ENCODE data around the gene LPIN1. TPM values are rescaled to one million over a fixed set of nuclear protein-coding genes. Genes with fewer than 3 reads are reported as not detected.

LPIN1 gene
- total RNA-seq, 1 experiment from 2014 or later, result 38.5 TPM

DNA sequence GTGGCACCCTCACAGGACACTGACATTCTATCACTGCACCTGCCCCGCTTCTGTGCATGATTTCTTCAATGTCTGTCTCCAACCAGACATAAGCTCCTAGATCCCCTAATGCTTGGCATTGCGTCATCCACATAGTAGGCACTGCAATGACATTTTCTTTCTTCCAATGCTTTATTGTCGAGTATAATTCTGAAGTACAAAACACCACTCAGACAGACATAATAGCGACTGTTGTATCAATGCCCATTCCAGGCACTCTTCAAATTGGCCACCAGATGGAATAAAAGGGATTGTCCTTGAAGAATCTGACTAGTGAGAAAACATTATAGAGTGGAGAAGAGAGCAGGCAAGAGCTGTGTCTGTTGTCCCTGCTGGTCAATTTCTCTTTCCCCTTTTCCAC, 89.0 kb downstream of the LPIN1 start:
- Histone ChIP-seq H3K27ac (ENCODE audit: low read depth, low read length, poor library complexity, severe bottlenecking) (no peak overlapping the region), H3K9me3 (ENCODE audit: low read depth, low read length, poor library complexity, severe bottlenecking) (peaks cover 6% of the 10 kb centered on the region), H3K4me1 (ENCODE audit: insufficient read depth, low read length, poor library complexity, severe bottlenecking) (peaks cover 34% of the 10 kb centered on the region), H3K27me3 (replicated peaks; ENCODE audit: insufficient read depth, low read depth, low read length, poor library complexity) (no peaks in the 10 kb centered on the region), H3K4me3 (ENCODE audit: low read depth, low read length, poor library complexity, severe bottlenecking) (no peak overlapping the region), H3K36me3 (ENCODE audit: insufficient read depth, low read length, poor library complexity, severe bottlenecking) (no peaks in the 10 kb centered on the region)
- intact Hi-C loops (cut with micrococcal nuclease; ENCODE audit: unreplicated experiment), result loop anchor here (10.0 kb wide), 1 partner anchor 479 kb away; no protein-coding TSS in a partner anchor
- DNase-seq (ENCODE audit: low spot score), result peak; percentile 51
- TF ChIP-seq, protein P1, sequence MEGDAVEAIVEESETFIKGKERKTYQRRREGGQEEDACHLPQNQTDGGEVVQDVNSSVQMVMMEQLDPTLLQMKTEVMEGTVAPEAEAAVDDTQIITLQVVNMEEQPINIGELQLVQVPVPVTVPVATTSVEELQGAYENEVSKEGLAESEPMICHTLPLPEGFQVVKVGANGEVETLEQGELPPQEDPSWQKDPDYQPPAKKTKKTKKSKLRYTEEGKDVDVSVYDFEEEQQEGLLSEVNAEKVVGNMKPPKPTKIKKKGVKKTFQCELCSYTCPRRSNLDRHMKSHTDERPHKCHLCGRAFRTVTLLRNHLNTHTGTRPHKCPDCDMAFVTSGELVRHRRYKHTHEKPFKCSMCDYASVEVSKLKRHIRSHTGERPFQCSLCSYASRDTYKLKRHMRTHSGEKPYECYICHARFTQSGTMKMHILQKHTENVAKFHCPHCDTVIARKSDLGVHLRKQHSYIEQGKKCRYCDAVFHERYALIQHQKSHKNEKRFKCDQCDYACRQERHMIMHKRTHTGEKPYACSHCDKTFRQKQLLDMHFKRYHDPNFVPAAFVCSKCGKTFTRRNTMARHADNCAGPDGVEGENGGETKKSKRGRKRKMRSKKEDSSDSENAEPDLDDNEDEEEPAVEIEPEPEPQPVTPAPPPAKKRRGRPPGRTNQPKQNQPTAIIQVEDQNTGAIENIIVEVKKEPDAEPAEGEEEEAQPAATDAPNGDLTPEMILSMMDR (conservative IDR thresholded peaks at IDR 0.05; ENCODE audit: low read depth, low read length), result no peak
- no peak for TF ChIP-seq EZH2 (IDR thresholded peaks at IDR 0.05; ENCODE audit: borderline replicate concordance, low read depth, low read length, poor library complexity, severe bottlenecking)
- ChIA-PET POLR2A (ENCODE audit: low non-redundant PET) (no interaction called here), CTCF (no interaction called here)
- no TSS peak for BruUV-seq (replicated peaks)

GRCh38 chr2:11836647-11837219, 90.3 kb downstream of the LPIN1 start:
- H3K9me3 ChIP-seq (ENCODE audit: low read depth, low read length, poor library complexity, severe bottlenecking), result peaks cover 6% of the 10 kb centered on the region
- TF ChIP-seq EZH2 (IDR thresholded peaks at IDR 0.05; ENCODE audit: borderline replicate concordance, low read depth, low read length, poor library complexity, severe bottlenecking), result no peak
- TF ChIP-seq, protein P1 (conservative IDR thresholded peaks at IDR 0.05; ENCODE audit: low read depth, low read length), result no peak
- no peaks in the 10 kb centered on the region for H3K27me3 ChIP-seq (replicated peaks; ENCODE audit: insufficient read depth, low read depth, low read length, poor library complexity)
- intact Hi-C loops (cut with micrococcal nuclease; ENCODE audit: unreplicated experiment), result loop anchor here (10.0 kb wide), 1 partner anchor 478 kb away; no protein-coding TSS in a partner anchor
- no TSS peak for BruUV-seq (replicated peaks)
- peaks cover 21% of the 10 kb centered on the region for H3K4me1 ChIP-seq (ENCODE audit: insufficient read depth, low read length, poor library complexity, severe bottlenecking)
- DNase-seq (ENCODE audit: low spot score), result no peak
- ChIA-PET POLR2A (ENCODE audit: low non-redundant PET) (no interaction called here), CTCF (no interaction called here)
- no peak overlapping the region for H3K4me3 ChIP-seq (ENCODE audit: low read depth, low read length, poor library complexity, severe bottlenecking)
- H3K27ac ChIP-seq (ENCODE audit: low read depth, low read length, poor library complexity, severe bottlenecking), result no peak overlapping the region
- no peaks in the 10 kb centered on the region for H3K36me3 ChIP-seq (ENCODE audit: insufficient read depth, low read length, poor library complexity, severe bottlenecking)

DNA sequence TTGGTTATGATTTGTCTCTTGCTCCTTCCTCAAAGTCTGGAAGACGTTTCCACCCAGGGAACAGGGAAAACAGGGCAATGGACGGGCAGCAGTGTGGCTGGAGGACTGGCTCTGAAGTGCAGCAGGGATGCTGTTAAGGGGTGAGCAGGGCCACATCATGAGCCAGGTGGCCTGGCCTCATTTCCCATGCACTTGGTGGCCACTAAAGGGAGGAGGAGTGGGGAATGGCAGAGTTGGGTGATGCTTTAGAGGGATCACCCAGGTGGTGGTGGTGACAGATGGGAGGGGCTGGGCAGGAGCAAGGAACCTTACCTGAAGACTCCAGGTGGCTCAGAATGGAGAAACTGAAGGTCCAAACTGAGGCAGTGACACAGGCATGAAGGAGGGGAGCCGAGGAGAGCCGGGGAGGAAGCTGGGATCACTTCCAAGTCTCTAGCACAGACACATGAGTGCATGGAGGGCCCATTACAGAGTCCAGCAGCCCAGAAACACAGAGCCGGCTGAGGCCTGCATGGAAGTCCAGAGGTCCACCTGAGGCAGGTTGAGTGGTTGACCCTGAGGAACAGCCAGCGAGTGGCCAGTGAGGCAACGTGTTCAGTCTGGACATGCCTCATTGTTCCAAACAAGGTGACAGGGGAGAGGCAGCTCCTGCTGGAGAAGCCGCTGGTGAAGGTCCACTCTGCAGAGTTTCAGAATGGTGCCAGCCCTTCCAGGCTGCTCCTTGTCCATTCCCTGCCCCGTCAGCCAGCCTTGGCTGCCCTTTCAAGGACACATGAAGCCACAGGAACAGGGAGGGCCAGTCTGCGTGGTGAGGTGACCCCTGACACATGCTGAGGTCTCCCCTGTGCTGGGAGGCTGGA, 91.7 kb downstream of the LPIN1 start:
- Histone ChIP-seq H3K4me1 (ENCODE audit: insufficient read depth, low read length, poor library complexity, severe bottlenecking) (peaks cover 17% of the 10 kb centered on the region), H3K36me3 (ENCODE audit: insufficient read depth, low read length, poor library complexity, severe bottlenecking) (no peaks in the 10 kb centered on the region), H3K9me3 (ENCODE audit: low read depth, low read length, poor library complexity, severe bottlenecking) (peaks cover 6% of the 10 kb centered on the region), H3K4me3 (ENCODE audit: low read depth, low read length, poor library complexity, severe bottlenecking) (no peak overlapping the region), H3K27me3 (replicated peaks; ENCODE audit: insufficient read depth, low read depth, low read length, poor library complexity) (no peaks in the 10 kb centered on the region), H3K27ac (ENCODE audit: low read depth, low read length, poor library complexity, severe bottlenecking) (no peak overlapping the region)
- POLR2A ChIA-PET (ENCODE audit: low non-redundant PET), result no interaction called here
- TF ChIP-seq EZH2 (IDR thresholded peaks at IDR 0.05; ENCODE audit: borderline replicate concordance, low read depth, low read length, poor library complexity, severe bottlenecking), result no peak
- TF ChIP-seq, protein P1 (conservative IDR thresholded peaks at IDR 0.05; ENCODE audit: low read depth, low read length), result no peak
- BruUV-seq (replicated peaks), result no TSS peak
- CTCF ChIA-PET, result no interaction called here
- intact Hi-C loops (cut with micrococcal nuclease; ENCODE audit: unreplicated experiment), result loop anchor here (10.0 kb wide), 1 partner anchor 477 kb away; no protein-coding TSS in a partner anchor
- no peak for DNase-seq (ENCODE audit: low spot score)
